Motor neuron (in vitro differentiated cells): ENCODE data around the gene MLLT10. TPM values are rescaled to one million over a fixed set of nuclear protein-coding genes. Genes with fewer than 3 reads are reported as not detected.

Experiments used
- ATAC-seq, 8 experiments: fragments of 200-7000 bp; cut with Tn5 transposase; replicated peaks in 6 of 8; 2 replicates each; pipeline ENCODE4 v1.8.0; 2021; ENCODE audit warnings: mild to moderate bottlenecking in 8 of 8, moderate library complexity in 8 of 8
- H3K27ac ChIP-seq, 2 donors: fragments of 250-450 bp; sonication (Bioruptor Pico); 2 replicates each; pipeline ENCODE4 v1.9.0; 2021; ENCODE audit warnings: antibody characterized with exemption in 2 of 2, mild to moderate bottlenecking in 2 of 2, moderate library complexity in 1 of 2
- H3K4me1 ChIP-seq, 2 donors: fragments of 250-450 bp; sonication (Bioruptor Pico); replicated peaks in 1 of 2; 2 replicates each; pipeline ENCODE4 v1.6.1; 2021; ENCODE audit warnings: antibody characterized with exemption in 2 of 2, mild to moderate bottlenecking in 2 of 2, moderate library complexity in 1 of 2
- H3K4me3 ChIP-seq, 5 donors: fragments of 250-450 bp; sonication (Bioruptor Pico); 2 replicates each; pipeline ENCODE4 v1.9.0; 2021; ENCODE audit warnings: antibody characterized with exemption in 5 of 5, mild to moderate bottlenecking in 5 of 5, moderate library complexity in 4 of 5
- WGBS, 10 experiments: fragments of 450-650 bp; shearing (Covaris generic); methylation state at CpG; one replicate each; pipeline ENCODE4 v1.0.0; 2022; 5-methylcytosine and 5-hydroxymethylcytosine counted together
- in situ Hi-C, 9 experiments: fragments of 400-800 bp; cut with MboI; loops; one replicate each; pipeline ENCODE4 v1.15.0; 2021; ENCODE audit warnings: low sequenced_read_pairs in 9 of 9, low pct_unique_long_range_greater_than_20kb in 2 of 9; ENCODE audit not compliant: unreplicated experiment in 9 of 9
- total RNA-seq, 8 experiments: library from RNA; unstranded; fragments of 300-600 nt; gene quantifications; 2 replicates each; pipeline versions ENCODE4 v1.2.3 to v1.2.4, GENCODE V29; 2022

Gene MLLT10
- total RNA-seq, 8 experiments from 2014 or later = 19.0 to 59.6 (median 34.1) TPM

DNA sequence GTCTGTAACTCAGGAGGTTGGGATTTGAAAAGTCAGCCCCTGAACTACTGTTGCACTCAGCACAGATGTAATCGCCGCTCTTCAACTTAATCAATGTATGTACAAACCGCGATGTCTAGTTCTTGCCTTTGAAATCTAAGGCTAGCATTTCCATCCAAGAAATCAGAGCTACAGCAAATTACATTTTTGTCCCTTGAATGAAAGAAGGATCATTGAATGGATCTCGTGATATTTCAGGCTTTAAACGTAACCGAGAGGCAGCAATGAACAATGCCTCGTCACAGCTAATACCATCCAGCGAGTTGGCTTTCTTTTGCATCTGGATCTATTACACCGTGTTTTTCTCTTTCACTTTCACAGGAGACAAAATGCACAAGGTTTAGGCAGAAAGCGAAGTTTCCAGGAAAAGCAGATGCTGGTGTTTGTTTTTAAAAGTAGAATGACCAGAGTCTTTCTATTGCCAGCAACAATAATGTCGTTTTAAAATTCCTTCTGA, 14.0 kb upstream of the MLLT10 start:
- in situ Hi-C loops = loop anchor here in 1 of 9 experiments (25.0 kb wide), 1 partner anchor 792 kb away; the partner anchor contains the start of genes BMI1 and COMMD3
- ATAC-seq = peak in 2 of 8 experiments; percentile 19 to 37
- Histone ChIP-seq H3K4me1 (peaks cover 21 to 52% of the 10 kb centered on the region in 2 donors), H3K27ac (peak overlapping the region; percentile 54 to 65), H3K4me3 (peak overlapping the region; percentile 17 to 92 (median 73))
- WGBS, 10 experiments = 0 to 20% (median 2%) methylated on average over 2 to 12 of the region's 12 CpGs

DNA sequence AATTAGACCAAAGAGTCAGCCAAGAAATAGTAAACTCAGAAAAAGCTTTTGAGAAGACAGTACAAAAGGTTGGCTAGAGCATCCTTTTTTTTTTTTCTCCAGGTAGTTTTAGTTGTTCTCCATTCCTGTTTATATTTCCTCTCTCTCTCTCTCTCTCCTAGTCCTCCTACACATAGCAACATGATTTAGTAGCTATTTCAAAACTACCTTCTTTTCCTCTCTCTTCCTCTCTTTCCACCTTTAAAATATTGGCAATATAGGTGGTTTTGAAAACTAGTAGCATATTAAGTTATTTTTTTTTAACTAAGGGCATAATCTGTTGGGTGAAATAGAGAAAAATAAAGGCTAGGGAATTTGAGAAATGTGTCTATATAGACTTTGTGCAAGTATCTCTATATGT, 13.5 kb upstream of the MLLT10 start:
- H3K4me1 ChIP-seq = peaks cover 21 to 52% of the 10 kb centered on the region in 2 donors
- in situ Hi-C loops = loop anchor here in 1 of 9 experiments (25.0 kb wide), 1 partner anchor 792 kb away; the partner anchor contains the start of genes BMI1 and COMMD3
- H3K4me3 ChIP-seq = peak overlapping the region in 3 of 5 donors; percentile 67 to 89 (median 73)

DNA sequence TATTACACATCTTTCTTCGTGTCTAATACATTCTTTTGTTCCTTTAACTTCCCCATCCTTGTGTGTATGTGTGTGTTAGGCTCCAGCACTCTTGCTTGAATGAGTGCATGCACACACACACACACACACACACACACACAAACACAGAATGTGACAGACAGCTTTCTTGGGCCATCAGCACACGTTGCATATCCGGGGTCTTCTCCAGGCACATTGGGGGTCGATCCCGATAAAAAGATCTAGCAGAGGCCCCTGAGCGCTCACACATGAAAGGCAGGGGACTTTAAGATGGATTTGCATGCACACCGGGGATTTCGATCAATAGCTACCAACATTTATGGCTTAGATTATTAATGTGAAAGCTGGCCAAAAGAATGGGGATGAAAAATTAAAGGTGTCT, 13.1 kb upstream of the MLLT10 start:
- in situ Hi-C loops = loop anchor here in 1 of 9 experiments (25.0 kb wide), 1 partner anchor 791 kb away; the partner anchor contains the start of genes BMI1 and COMMD3
- peak overlapping the region in 3 of 5 donors; percentile 8 to 16 (median 15) for H3K4me3 ChIP-seq
- ATAC-seq = no peak
- 5 to 71% (median 31%) methylated on average over 1 to 8 of the region's 8 CpGs; no CpG with 5 or more reads in 3 of the 10 experiments for WGBS, 10 experiments
- peak overlapping the region; percentile 24 to 56 for H3K27ac ChIP-seq
- peaks cover 21 to 52% of the 10 kb centered on the region in 2 donors for H3K4me1 ChIP-seq

More for the DNA sequence above, 13.5 kb upstream of the MLLT10 start:
- H3K27ac ChIP-seq = peak overlapping the region in 1 of 2 donors; percentile 24
- no peak for ATAC-seq

DNA sequence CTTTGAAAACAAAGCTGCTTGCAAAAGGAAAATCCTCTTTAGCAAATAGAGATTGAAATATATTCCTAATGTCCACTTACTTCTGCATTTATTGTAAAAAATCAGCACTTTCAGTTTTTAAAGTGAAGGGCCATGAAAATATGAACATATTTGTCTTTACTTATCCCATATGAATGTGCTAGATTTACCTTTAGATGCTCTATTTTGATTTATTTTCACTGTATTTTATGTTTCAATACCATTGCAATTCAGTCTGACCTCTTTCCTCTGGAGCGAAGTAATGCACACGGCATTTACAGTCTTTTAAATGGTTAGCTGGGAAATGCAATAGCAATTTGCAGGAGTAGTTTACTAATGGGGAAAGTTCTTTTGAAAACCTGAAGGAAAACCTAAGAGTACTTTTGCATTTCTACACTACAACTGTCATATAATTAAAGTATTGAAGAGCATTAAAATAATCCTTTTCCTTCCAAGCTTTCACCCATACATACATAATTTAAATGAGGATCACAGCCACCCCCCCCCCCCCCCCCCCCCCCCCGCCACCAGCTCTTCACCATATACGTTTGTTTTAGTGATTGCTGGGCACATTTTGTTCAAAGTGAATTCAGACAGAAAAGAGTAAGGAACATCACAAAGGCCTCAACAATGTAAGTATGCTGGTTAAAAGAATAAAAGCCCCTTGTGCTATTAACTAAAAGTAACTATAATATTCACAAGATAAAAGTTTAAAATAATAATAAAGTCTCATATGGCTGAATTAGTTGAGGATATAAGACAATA, 12.1 kb upstream of the MLLT10 start:
- in situ Hi-C loops = loop anchor here in 1 of 9 experiments (25.0 kb wide), 1 partner anchor 790 kb away; the partner anchor contains the start of genes BMI1 and COMMD3
- Histone ChIP-seq H3K27ac (peak overlapping the region in 1 of 2 donors; percentile 16), H3K4me1 (peaks cover 21 to 52% of the 10 kb centered on the region in 2 donors), H3K4me3 (peak overlapping the region in 1 of 5 donors; percentile 3)
- 4 to 57% (median 19%) methylated on average over 2 to 4 of the region's 4 CpGs; no CpG with 5 or more reads in 3 of the 10 experiments for WGBS, 10 experiments
- no peak for ATAC-seq

DNA sequence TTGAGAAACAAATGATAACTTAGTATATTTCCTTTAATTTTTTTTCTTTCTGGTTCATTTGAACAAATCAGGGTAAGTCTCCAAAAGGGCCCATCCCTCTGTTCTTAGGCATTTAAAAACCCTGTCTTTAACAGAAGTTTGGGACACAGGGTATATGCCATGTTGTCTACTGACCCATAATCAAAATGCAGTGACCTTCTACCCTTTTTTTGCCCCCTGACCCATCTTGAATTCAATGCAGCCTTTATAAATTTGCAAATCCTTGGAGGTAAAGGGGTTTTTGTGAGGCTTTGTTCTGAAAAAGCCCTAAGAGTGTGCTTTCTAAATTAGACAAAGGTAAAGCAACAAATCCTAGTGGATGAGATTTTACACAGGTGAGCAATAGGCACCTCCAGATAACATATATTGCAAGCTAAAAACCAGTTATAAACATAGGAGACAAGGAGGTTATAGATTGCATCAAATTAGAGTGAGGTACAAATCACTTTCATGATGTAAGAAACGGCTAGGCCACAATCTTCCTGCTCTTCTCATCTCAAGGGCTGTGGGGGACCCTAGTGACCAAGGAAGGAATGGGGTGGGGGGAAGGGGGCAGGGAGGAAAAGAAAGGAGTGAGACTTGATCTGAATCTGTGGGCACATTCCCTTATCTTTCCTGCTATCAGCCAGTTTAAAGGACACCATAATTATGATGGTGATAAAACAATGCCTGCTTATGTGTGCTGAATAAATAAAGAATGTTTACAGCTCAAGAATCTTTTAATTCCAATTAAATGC, 11.2 kb upstream of the MLLT10 start:
- peak overlapping the region in 1 of 5 donors; percentile 46 for H3K4me3 ChIP-seq

DNA sequence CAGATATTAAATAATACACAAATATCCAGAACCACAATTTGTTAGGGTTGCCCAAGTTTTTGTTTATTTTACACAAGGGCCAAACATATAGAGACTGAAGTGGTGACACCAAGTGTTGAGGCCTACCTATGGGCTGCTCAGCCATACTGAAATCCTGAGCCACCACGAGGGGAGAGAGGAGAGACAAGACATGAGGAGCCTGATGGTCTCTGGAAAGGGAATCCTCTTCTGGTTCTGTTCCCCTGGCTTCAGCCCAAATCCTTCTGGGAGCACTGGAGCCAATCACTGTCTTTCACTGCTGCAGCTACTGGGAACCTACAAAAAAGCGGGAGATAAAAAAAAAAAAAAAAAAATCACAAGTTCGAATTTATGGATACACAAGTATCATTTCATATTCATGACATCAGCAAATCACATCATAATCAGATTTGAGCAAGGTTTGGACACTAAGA, 10.4 kb upstream of the MLLT10 start:
- Histone ChIP-seq H3K4me3 (peak overlapping the region in 3 of 5 donors; percentile 9 to 46 (median 45)), H3K27ac (peak overlapping the region; percentile 84 to 92), H3K4me1 (peaks cover 21 to 52% of the 10 kb centered on the region in 2 donors)
- in situ Hi-C loops = loop anchor here in 1 of 9 experiments (25.0 kb wide), 1 partner anchor 789 kb away; the partner anchor contains the start of genes BMI1 and COMMD3
- no peak for ATAC-seq
- WGBS, 10 experiments = 0 to 43% (median 14%) methylated on average over 1 to 3 of the region's 3 CpGs; no CpG with 5 or more reads in 1 of the 10 experiments

More for the DNA sequence above, 11.2 kb upstream of the MLLT10 start:
- Histone ChIP-seq H3K27ac (peak overlapping the region; percentile 84 to 92), H3K4me1 (peaks cover 21 to 52% of the 10 kb centered on the region in 2 donors)
- ATAC-seq = no peak
- in situ Hi-C loops = loop anchor here in 1 of 9 experiments (25.0 kb wide), 1 partner anchor 789 kb away; the partner anchor contains the start of genes BMI1 and COMMD3
- WGBS, 10 experiments = 0 to 80% methylated on average over 1 of the region's 1 CpG; no CpG with 5 or more reads in 8 of the 10 experiments

DNA sequence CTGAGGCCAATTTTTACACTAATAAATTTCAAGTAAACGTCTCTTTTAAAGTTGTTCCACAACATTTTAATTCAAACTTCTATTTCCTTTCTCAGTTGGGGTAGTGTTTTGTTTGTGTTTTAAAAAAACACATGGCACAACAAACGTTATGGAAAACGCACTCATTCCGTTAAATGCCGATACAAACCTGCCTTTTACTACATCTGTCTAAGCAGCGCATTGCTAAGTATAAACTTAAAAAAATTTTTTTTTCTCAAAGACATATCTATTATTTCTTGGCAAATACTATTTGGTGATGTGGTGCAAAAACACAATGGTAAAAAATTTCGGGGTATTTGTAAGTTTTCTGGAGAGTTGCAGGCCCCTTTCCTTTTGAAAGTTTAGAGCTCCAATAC, 9.9 kb upstream of the MLLT10 start:
- peak overlapping the region; percentile 84 to 92 for H3K27ac ChIP-seq
- in situ Hi-C loops = loop anchor here in 1 of 9 experiments (25.0 kb wide), 1 partner anchor 788 kb away; the partner anchor contains the start of genes BMI1 and COMMD3
- H3K4me1 ChIP-seq = peaks cover 21 to 49% of the 10 kb centered on the region in 2 donors
- peak overlapping the region; percentile 2 to 49 (median 45) for H3K4me3 ChIP-seq
- 1 to 35% (median 3%) methylated on average over 3 to 7 of the region's 7 CpGs; no CpG with 5 or more reads in 1 of the 10 experiments for WGBS, 10 experiments
- ATAC-seq = no peak

DNA sequence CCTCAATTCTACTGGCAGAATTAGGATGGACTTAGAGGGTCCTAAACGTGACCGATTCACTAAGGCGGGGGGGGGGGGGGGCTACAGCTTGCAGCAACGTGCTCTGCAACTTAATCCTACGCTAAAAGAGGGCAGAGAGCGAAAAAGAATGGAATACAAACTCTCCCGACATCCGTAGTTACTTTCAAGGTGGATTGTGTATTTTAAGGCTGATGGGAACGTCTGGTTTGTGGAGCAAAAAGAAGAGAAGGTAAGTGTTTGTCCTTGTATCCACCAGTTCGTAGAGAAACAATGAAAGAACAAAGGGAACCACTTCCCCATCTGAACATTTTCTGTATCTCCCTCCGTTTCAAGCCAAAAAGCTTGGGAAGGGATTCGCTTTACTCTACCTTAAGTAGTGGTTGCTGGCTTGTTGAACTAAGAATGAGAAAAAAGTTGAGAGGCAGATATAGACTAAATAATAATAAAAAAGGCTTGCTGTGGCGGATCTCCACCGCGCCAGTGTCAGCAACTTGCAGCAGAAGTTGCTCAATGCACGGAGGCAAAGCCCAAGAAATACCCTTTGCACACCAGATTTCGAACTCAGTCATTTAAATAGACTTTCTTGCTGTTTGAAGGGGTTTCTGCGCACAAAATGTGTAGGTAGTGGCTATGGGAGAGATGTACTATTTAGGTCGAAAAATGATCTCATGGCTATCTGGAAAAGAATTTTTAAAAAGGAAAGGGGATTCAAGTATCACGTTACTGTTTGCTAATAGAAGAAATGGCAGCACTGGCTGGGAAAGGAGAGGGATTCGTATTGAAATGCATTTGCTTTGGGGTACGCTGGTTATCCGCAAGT, 9.3 kb upstream of the MLLT10 start:
- H3K4me1 ChIP-seq = peaks cover 21 to 47% of the 10 kb centered on the region in 2 donors
- in situ Hi-C loops = loop anchor here in 2 of 9 experiments (25.0 kb wide), 2 partner anchors 213 to 788 kb away; partner anchors contain the start of genes BMI1 (in 1 of the 2) and COMMD3 (in 1 of the 2)
- WGBS, 10 experiments = 0 to 3% (median 1%) methylated on average over 2 to 17 of the region's 23 CpGs
- ATAC-seq = no peak
- H3K4me3 ChIP-seq = peak overlapping the region; percentile 38 to 49 (median 45)
- peak overlapping the region; percentile 84 to 92 for H3K27ac ChIP-seq

DNA sequence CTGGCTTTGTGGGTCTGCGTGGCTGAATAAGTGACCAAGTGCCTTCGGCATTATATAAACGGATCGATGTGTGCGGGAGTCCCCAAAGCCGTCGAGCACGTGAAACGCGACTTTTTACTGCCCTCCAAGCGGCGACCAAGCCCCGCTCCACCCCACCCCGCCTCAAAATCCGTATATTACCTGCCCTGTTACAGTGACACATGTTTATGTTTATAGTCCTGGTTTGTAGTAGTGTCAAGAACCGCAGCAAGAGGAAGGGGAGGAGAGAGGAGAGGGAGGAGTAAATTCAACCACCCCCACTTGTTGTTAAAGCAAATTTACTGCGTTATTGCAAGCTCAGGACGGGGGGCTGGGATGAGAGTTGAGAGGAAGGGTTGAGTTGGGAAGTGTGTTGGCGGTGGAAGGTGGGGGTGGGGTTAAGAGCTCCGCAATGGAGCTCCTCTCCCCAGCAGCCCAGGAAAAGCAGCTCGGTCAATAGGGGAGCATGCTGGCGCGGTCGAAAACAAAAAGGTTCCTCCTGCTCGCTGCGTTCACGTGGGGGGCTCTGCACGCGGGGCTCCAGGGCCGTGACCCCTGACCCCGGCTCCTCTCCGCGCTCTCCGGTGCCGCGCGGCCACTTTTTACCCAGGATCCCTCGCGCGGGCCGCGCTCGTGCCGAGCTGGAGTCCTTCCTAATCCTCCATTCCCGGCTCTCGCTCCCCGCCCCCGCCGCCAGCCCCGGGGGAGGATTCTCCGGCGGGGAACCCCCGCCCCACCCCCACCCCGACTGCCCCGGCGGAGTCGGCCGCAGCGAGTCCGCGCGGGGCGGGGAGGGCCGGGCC, 8.5 kb upstream of the MLLT10 start, which contains the start of gene SKIDA1:
Gene SKIDA1 (minus strand): TSS at position 316 of the 821 bp plus-strand sequence. CDS start 7,860 bp downstream, outside the sequence.
- peaks cover 20 to 38% of the 10 kb centered on the region in 2 donors for H3K4me1 ChIP-seq
- H3K4me3 ChIP-seq = peak within 1 kb of the TSS; percentile 38 to 49 (median 45)
- in situ Hi-C loops = loop anchor here in 1 of 9 experiments (25.0 kb wide), 1 partner anchor 212 kb away; no protein-coding TSS in a partner anchor
- 0 to 4% (median 0%) methylated on average over 1 to 14 of the region's 64 CpGs; no CpG with 5 or more reads in 4 of the 10 experiments for WGBS, 10 experiments
- H3K27ac ChIP-seq = peak within 1 kb of the TSS; percentile 84 to 92
- ATAC-seq = peak; percentile 56 to 82 (median 76)

DNA sequence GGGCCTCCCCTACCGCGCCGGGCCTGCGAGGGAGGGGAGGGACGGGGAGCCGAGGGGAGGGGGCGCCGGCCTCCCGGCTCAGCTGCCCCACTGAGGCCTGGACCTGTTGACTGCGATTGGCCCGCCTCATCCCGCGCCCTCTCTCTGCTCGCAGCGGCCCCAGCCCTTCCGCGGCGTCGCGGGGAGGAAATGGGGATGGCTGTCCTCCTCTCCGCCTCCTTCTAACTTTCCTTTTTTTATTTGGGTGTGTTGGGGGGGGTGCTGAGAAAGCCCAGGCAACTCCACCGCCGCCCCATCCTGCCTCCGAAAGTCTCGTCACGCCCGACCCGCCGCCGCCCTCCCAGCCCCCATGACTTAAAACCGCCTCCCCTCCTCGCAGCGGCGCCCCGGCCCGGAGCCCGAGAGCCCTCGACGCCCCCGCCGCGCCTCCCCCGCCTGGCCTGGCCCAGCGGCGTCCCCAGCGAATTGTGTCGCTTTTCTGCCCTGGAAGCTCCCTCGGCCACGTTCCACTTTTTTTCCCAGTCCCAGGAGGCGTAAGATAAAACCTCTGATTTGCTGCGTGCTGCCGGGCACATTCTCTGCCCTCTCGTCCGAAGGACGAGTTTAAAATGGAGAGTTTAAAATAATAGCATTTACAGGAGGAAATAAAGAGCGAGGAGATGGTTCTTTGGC, 7.7 kb upstream of the MLLT10 start:
- Histone ChIP-seq H3K4me1 (peaks cover 13 to 31% of the 10 kb centered on the region in 2 donors), H3K4me3 (peak overlapping the region; percentile 38 to 49 (median 45)), H3K27ac (peak overlapping the region; percentile 84 to 92)
- in situ Hi-C loops = loop anchor here in 1 of 9 experiments (25.0 kb wide), 1 partner anchor 211 kb away; no protein-coding TSS in a partner anchor
- ATAC-seq = peak; percentile 42 to 86 (median 80)
- 0 to 4% (median 0%) methylated on average over 1 to 6 of the region's 56 CpGs; no CpG with 5 or more reads in 3 of the 10 experiments for WGBS, 10 experiments
